SK-N-SH (cell line): ENCODE data around the gene EMP1.

Experiments used
- CHD2 ChIP-seq: fragments of 150-350 bp; IDR thresholded peaks from 2 replicates; pipeline ENCODE4 v1.6.1; 2018; ENCODE audit warnings: low read length; ENCODE audit not compliant: partially characterized antibody
- CTCF ChIP-seq: fragments of 200-600 bp; sonication (generic); IDR thresholded peaks from 2 replicates; pipeline ENCODE4 v1.6.1; 2017; ENCODE audit warnings: antibody characterized with exemption, mild to moderate bottlenecking, moderate library complexity
- POLR2AphosphoS5 ChIP-seq: IDR thresholded peaks from 2 replicates; pipeline ENCODE4 v1.6.1; 2012; ENCODE audit warnings: low read depth, low read length
- RFX5 ChIP-seq: IDR thresholded peaks from 2 replicates; pipeline ENCODE4 v1.6.1; 2012; ENCODE audit warnings: mild to moderate bottlenecking, improper control_type of control experiment, low read length
- SIN3A ChIP-seq: IDR thresholded peaks from 2 replicates; pipeline ENCODE4 v1.6.1; 2012; ENCODE audit warnings: low read depth, mild to moderate bottlenecking, low read length, moderate library complexity, borderline replicate concordance
- TAF1 ChIP-seq: IDR thresholded peaks from 2 replicates; pipeline ENCODE4 v1.6.1; 2012; ENCODE audit warnings: low read depth, mild to moderate bottlenecking, low read length, moderate library complexity, borderline replicate concordance
- TF ChIP-seq, protein P1 (sequence below): fragments of 150-350 bp; IDR thresholded peaks from 2 replicates; pipeline ENCODE4 v1.6.1; 2017; ENCODE audit warnings: antibody characterized with exemption, low read length, low read depth, borderline replicate concordance

DNA sequence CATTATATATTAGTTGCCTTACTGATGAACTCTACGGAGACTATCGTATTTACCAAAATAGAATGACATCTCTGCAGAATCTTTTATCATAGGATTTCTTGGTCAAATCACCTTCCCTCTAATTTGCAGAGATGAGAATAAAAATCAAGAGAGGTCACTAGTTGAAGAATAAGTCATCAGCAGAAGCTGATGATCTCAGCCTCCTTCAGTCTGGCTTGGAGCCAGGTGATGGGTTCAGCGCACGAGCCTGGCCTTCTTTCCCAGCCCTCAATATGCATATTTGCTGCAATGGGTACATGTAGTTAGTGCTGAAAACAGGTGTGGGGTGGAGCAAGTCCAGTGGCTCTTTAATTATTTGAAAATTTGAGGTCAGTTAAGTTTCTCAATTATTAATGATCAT, 19.2 kb upstream of the EMP1 start:
- TF ChIP-seq POLR2AphosphoS5 (no peak), TAF1 (no peak), CTCF (no peak), CHD2 (no peak), SIN3A (no peak), RFX5 (no peak)
- TF ChIP-seq, protein P1, sequence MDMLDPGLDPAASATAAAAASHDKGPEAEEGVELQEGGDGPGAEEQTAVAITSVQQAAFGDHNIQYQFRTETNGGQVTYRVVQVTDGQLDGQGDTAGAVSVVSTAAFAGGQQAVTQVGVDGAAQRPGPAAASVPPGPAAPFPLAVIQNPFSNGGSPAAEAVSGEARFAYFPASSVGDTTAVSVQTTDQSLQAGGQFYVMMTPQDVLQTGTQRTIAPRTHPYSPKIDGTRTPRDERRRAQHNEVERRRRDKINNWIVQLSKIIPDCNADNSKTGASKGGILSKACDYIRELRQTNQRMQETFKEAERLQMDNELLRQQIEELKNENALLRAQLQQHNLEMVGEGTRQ: no peak
